CD4-positive, alpha-beta T cell treated with Interleukin-4 for 1 hour (primary cell): ENCODE measurements around the gene PGBD2.
"Not testable (repeated sequence)": the region's sequence is repeated elsewhere in the genome, so short reads cannot be mapped to it uniquely, and the experiment has no call there.

Experiments
- DNase-seq, 2 donors: peaks; one replicate each; pipeline ENCODE4 v3.0.0-alpha.2; 2020 to 2022

The PGBD2 gene

DNA sequence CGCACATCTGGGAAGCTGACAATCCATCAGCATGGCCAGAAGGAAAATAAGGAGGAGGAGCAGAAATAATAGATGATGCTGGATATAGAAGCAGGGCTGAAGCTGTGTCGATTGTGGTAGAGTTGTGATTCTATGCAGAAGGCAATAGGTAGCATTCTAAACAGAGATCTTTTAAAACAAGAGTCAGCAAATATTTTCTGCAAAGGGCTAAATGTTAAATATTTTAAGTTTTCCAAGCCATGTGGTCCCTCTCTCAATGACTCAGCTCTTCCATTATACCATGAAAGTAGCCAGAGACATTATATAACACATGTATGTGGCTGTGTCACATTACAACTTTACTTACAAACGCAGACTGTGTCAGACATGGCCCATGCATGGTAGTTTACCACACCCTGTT is 21.2 kb downstream of the PGBD2 start:
- DNase-seq = not testable (repeated sequence)

DNA sequence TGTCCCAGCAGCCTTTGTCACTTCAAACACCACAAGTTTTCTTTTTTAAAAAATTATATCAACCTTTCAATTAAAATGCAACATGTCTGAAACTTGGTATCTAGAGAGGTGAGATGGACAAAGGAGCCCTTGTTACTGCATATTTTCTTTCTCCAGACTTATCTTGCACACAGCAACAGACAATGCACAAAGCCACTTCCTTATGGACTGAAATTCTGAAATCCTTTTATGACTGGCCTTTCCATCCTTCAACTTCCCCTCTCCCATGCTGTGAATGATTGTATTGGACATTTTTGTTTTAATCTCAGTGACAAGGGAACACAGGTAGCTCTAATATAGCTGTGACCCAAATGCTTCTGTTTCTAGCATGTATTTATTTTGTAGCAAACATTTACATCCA is 22.1 kb downstream of the PGBD2 start:
- DNase-seq = not testable (repeated sequence)

DNA sequence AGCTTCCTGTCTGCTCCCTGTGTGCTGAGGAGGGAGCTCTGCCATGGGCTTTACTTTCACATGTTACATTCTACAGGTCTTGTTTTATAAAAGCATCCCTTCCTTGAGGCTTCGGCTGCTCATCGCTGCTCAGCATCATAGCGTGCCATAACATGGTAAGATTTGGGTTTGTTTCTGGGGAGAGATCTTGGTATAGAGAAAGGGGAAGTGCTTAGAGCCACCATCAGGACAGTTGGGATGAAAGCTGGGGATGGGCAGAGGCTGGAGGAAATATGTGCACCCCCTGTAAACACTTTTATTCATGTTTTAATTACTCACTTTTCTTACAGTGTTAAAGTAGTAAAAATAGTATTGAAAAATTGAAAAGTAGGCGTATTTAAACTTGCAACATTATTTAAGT is 24.0 kb downstream of the PGBD2 start:
- not testable (repeated sequence) for DNase-seq

DNA sequence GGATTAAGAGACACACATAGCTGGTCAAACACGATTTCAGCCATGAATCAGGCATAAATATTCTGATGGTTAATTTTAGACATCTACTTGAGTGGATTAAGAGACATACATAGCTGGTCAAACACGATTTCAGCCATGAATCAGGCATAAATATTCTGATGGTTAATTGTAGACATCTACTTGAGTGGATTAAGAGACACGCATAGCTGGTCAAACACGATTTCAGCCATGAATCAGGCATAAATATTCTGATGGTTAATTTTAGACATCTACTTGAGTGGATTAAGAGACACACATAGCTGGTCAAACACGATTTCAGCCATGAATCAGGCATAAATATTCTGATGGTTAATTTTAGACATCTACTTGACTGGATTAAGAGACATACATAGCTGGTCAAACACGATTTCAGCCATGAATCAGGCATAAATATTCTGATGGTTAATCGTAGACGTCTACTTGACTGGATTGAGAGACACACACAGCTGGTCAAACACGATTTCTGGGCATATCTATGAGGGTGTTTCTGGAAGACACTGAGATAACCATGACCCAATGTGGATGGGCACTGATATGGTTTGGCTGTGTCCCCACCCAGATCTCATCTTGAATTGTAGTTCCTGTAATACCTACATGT is 32.3 kb downstream of the PGBD2 start:
- DNase-seq = not testable (repeated sequence)

DNA sequence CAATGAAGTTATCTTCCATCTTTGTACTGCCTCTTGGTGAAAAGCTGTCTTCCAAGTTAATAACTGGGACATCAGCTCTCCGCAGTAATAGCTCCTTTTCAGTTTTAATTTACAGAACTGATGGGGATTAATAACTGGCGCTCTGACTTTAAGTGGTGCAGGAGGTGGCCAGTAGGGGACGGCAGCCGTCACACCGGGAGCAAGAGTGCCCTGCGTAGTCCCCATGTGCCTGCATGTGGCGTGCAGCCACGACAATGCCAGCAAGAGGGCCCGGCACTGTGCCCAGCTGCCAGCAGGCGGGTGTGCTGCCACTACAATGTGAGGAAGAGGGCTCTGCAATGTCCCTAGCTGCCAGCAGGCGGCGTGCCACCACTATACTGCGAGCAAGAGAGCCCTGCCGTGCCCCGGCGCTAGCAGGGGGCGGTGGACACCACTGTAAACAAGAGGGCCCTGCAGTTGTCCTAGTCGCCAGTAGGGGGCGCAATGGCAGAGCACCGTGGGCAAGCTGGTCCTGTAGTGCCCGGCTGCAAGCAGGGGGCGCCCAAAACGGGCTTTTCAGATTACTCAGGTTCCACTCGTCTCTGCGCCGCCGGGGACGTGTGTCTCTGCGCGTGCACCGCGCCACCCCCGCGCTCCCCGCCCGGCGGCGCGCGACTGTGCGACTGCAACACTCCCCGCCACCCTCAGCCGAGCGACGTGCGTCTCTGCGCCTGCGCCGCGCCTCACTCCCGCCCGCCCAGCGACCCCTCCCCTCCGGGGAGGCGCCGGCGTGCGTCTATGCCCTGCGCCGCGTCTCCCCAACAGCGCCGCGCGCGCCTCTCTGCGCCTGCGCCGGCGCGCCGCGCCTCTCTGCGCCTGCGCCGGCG is 38.3 kb downstream of the PGBD2 start:
- DNase-seq = peak in 1 of 2 donors; percentile 41

DNA sequence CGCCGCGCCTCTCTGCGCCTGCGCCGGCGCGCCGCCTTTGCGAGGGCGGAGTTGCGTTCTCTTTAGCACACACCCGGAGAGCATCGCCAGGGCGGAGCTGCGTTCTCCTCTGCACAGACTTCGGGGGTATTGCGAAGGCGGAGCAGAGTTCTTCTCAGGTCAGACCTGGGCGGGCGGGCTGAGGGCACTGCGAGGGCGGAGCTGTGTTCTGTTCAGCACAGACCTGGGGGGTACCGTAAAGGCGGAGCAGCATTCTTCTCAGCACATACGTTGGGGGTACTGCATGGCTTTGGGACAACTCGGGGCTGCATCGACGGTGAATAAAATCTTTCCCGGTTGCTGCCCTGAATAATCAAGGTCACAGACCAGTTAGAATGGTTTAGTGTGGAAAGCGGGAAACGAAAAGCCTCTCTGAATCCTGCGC is 39.0 kb downstream of the PGBD2 start:
- DNase-seq = peak in 1 of 2 donors; percentile 44

DNA sequence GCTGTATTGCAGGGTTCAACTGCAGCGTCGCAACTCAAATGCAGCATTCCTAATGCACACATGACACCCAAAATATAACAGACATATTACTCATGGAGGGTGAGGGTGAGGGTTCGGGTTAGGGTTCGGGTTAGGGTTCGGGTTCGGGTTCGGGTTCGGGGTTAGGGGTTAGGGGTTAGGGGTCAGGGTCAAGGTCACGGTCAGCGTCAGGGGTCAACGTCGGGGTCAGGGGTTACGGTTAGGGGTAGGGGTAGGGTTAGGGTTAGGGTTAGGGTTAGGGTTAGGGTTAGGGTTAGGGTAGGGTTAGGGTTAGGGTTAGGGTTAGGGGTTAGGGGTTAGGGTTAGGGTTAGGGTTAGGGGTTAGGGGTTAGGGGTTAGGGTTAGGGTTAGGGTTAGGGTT is 39.4 kb downstream of the PGBD2 start:
- not testable (repeated sequence) for DNase-seq

DNA sequence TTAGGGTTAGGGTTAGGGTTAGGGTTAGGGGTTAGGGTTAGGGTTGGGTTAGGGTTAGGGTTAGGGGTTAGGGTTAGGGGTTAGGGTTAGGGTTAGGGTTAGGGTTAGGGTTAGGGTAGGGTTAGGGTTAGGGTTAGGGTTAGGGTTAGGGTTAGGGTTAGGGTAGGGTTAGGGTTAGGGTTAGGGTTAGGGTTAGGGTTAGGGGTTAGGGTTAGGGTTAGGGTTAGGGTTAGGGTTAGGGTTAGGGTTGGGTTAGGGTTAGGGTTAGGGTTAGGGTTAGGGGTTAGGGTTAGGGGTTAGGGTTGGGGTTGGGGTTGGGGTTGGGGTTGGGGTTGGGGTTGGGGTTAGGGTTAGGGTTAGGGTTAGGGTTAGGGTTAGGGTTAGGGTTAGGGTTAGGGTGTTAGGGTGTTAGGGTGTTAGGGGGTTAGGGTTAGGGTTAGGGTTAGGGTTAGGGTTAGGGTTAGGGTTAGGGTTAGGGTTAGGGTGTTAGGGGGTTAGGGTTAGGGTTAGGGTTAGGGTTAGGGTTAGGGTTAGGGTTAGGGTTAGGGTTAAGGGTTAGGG is 39.9 kb downstream of the PGBD2 start:
- peak in 1 of 2 donors; percentile 34 for DNase-seq
